Body of pancreas (tissue), 4 donors: ENCODE results near the gene MMP14.

ENCODE experiments used
- CTCF ChIP-seq, 7 experiments: fragments of 450-650 bp in 4 of 7; fragments of 200-600 bp in 3 of 7; sonication (generic) in 3 of 7; IDR thresholded peaks; one replicate each; pipeline ENCODE4 v1.5.1; 2016 to 2019; ENCODE audit warnings: antibody characterized with exemption in 7 of 7
- POLR2A ChIP-seq, 3 donors: fragments of 450-650 bp; IDR thresholded peaks; one replicate each; pipeline ENCODE4 v1.6.1; 2016; ENCODE audit warnings: antibody characterized with exemption in 3 of 3, mild to moderate bottlenecking in 2 of 3

DNA sequence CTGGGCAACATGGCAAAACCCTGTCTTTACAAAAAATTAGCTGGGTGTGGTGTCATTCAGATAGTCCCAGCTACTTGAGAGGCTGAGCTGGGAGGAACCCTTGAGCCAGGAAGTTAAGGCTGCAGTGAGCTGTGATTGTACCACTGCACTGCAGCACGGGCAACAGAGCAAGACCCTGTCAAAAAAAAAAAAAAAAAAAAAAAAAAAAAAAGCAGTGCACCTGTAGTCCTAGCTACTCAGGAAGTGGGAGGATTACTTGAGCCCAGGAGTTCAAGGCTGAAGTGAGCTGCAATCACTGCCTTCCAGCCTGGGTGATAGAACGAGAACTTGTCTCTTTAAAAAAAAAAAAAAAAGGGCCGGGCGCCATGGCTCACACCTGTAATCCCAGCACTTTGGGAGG is 52.3 kb downstream of the MMP14 start:
- TF ChIP-seq CTCF (IDR thresholded peaks at IDR 0.05) (no peak), POLR2A (IDR thresholded peaks at IDR 0.05) (no peak)
